H1 (cell line): ENCODE results near the gene IFIT5. TPM values are rescaled to one million over a fixed set of nuclear protein-coding genes. Genes with fewer than 3 reads are reported as not detected.

ENCODE experiments used
- CTCF ChIA-PET: fragments of 300-600 bp; sonication (Branson Sonifier 250); formaldehyde crosslinking; loops from one replicate; lab custom pipeline; 2021; ENCODE audit not compliant: partially characterized antibody; lab: Charles Lee
- POLR2A ChIA-PET: fragments of 300-600 bp; sonication (Branson Sonifier 250); formaldehyde crosslinking; loops from one replicate; lab custom pipeline; 2021; ENCODE audit warnings: inconsistent platforms; ENCODE audit not compliant: partially characterized antibody; lab: Charles Lee
- DNase-seq, 2 experiments: peaks; one replicate each; pipeline versions ENCODE4 v3.0.0 to v3.0.0-alpha.2; 2010 to 2022; ENCODE audit warnings: low spot score in 2 of 2, low read depth in 1 of 2, mixed read lengths in 1 of 2
- FAIRE-seq: peaks from 2 replicates; lab custom pipeline; 2011; peaks lifted over from hg19 to GRCh38; lab: Jason Lieb, UNC
- H2AFZ ChIP-seq: 2 replicates; pipeline ENCODE4 v1.8.1; 2012; ENCODE audit warnings: low read length, inconsistent platforms
- H2AK5ac ChIP-seq: 2 replicates; pipeline ENCODE4 v1.6.1; 2013; ENCODE audit warnings: low read depth, low read length
- H2BK120ac ChIP-seq: replicated peaks from 2 replicates; pipeline ENCODE3; 2013; ENCODE audit warnings: low read depth, low read length, inconsistent platforms
- H2BK12ac ChIP-seq: 2 replicates; pipeline ENCODE4 v1.6.1; 2013; ENCODE audit warnings: low read depth, low read length
- H2BK15ac ChIP-seq: 2 replicates; pipeline ENCODE4 v1.6.1; 2013; ENCODE audit warnings: low read length
- H2BK20ac ChIP-seq: 2 replicates; pipeline ENCODE4 v1.6.1; 2013; ENCODE audit warnings: low read length
- H2BK5ac ChIP-seq: 2 replicates; pipeline ENCODE4 v1.6.1; 2013; ENCODE audit warnings: low read depth, low read length
- H3K14ac ChIP-seq: 2 replicates; pipeline ENCODE4 v1.6.1; 2013; ENCODE audit warnings: inconsistent platforms; ENCODE audit not compliant: insufficient read length
- H3K18ac ChIP-seq: 2 replicates; pipeline ENCODE4 v1.6.1; 2013; ENCODE audit warnings: low read length; ENCODE audit errors: extremely low read depth
- H3K23ac ChIP-seq: 2 replicates; pipeline ENCODE4 v1.6.1; 2013; ENCODE audit warnings: inconsistent platforms; ENCODE audit not compliant: insufficient read length
- H3K23me2 ChIP-seq: 2 replicates; pipeline ENCODE4 v1.6.1; 2013; ENCODE audit warnings: low read depth, low read length
- H3K27ac ChIP-seq: 2 replicates; pipeline ENCODE4 v1.6.1; 2011; ENCODE audit warnings: low read depth, low read length, inconsistent platforms
- H3K27me3 ChIP-seq, 4 experiments: replicated peaks in 1 of 4; 1 replicate in 1 of 4; 2 replicates in 3 of 4; pipeline versions ENCODE4 v1.6.1 to v1.8.1; 2011 to 2013; ENCODE audit warnings: low read length in 3 of 4, mild to moderate bottlenecking in 3 of 4, inconsistent platforms in 2 of 4, mixed read lengths in 2 of 4, moderate library complexity in 1 of 4; ENCODE audit not compliant: control insufficient read depth in 3 of 4, insufficient read depth in 3 of 4; ENCODE audit errors: extremely low read depth in 1 of 4
- H3K36me3 ChIP-seq, 4 experiments: 2 replicates each; pipeline versions ENCODE4 v1.6.1 to v1.8.1; 2011 to 2013; ENCODE audit warnings: mild to moderate bottlenecking in 4 of 4, low read length in 3 of 4, moderate library complexity in 2 of 4, control low read depth in 1 of 4, inconsistent platforms in 1 of 4; ENCODE audit not compliant: insufficient read depth in 4 of 4, control insufficient read depth in 2 of 4
- H3K4ac ChIP-seq: replicated peaks from 2 replicates; pipeline ENCODE3; 2013; ENCODE audit warnings: low read length, low read depth, mixed read lengths, inconsistent platforms; ENCODE audit not compliant: insufficient read length
- H3K4me1 ChIP-seq, 4 experiments: replicated peaks in 1 of 4; 1 replicate in 1 of 4; 2 replicates in 3 of 4; pipeline versions ENCODE4 v1.6.1 to v1.8.1; 2011 to 2013; ENCODE audit warnings: low read length in 3 of 4, inconsistent platforms in 2 of 4, mixed read lengths in 1 of 4; ENCODE audit not compliant: insufficient read depth in 4 of 4, control insufficient read depth in 3 of 4
- H3K4me2 ChIP-seq, 2 experiments: 2 replicates each; pipeline versions ENCODE4 v1.6.1 to v1.8.1; 2011 to 2013; ENCODE audit warnings: low read depth in 2 of 2, low read length in 2 of 2, control low read depth in 1 of 2, inconsistent platforms in 1 of 2, mild to moderate bottlenecking in 1 of 2; ENCODE audit not compliant: insufficient read depth in 1 of 2
- H3K4me3 ChIP-seq, 4 experiments: fragments of 200-600, 300-600 bp in 1 of 4; sonication (generic), shearing (Covaris generic), sonication (Bioruptor Twin) in 1 of 4; 2 replicates each; pipeline versions ENCODE4 v1.5.1 to v1.8.1; 2011 to 2016; ENCODE audit warnings: low read length in 4 of 4, low read depth in 3 of 4, control low read depth in 2 of 4, inconsistent platforms in 2 of 4, mild to moderate bottlenecking in 2 of 4, mixed read lengths in 1 of 4, moderate library complexity in 1 of 4; ENCODE audit not compliant: insufficient read depth in 2 of 4; ENCODE audit errors: extremely low read depth in 1 of 4
- H3K56ac ChIP-seq: replicated peaks from 2 replicates; pipeline ENCODE3; 2013; ENCODE audit warnings: low read depth, mild to moderate bottlenecking, mixed read lengths, low read length, inconsistent platforms; ENCODE audit not compliant: insufficient read length
- H3K79me1 ChIP-seq: 2 replicates; pipeline ENCODE4 v1.6.1; 2013; ENCODE audit warnings: low read depth, low read length, control low read depth
- H3K79me2 ChIP-seq, 2 experiments: 2 replicates each; pipeline versions ENCODE4 v1.6.1 to v1.8.1; 2012 to 2013; ENCODE audit warnings: low read length in 2 of 2, mild to moderate bottlenecking in 2 of 2, inconsistent platforms in 1 of 2; ENCODE audit not compliant: insufficient read depth in 2 of 2, control insufficient read depth in 1 of 2
- H3K9ac ChIP-seq, 4 experiments: replicated peaks in 1 of 4; 1 replicate in 1 of 4; 2 replicates in 3 of 4; pipeline versions ENCODE4 v1.6.1 to v1.8.1; 2011 to 2013; ENCODE audit warnings: low read depth in 3 of 4, low read length in 3 of 4, control low read depth in 2 of 4, mild to moderate bottlenecking in 2 of 4, moderate library complexity in 2 of 4, inconsistent platforms in 1 of 4; ENCODE audit errors: extremely low read depth in 1 of 4
- H3K9me3 ChIP-seq, 2 experiments: 2 replicates each; pipeline versions ENCODE4 v1.6.1 to v1.8.1; 2012 to 2013; ENCODE audit warnings: mild to moderate bottlenecking in 2 of 2, moderate library complexity in 2 of 2, control low read depth in 1 of 2, inconsistent platforms in 1 of 2, low read depth in 1 of 2, low read length in 1 of 2, mixed read lengths in 1 of 2; ENCODE audit not compliant: insufficient read depth in 2 of 2
- H4K20me1 ChIP-seq, 2 experiments: replicated peaks in 1 of 2; 2 replicates each; pipeline versions ENCODE3 to v1.8.1; 2011 to 2013; ENCODE audit warnings: inconsistent platforms in 2 of 2, low read length in 2 of 2, mild to moderate bottlenecking in 1 of 2; ENCODE audit not compliant: insufficient read depth in 2 of 2, control insufficient read depth in 1 of 2
- H4K5ac ChIP-seq: 2 replicates; pipeline ENCODE4 v1.6.1; 2013; ENCODE audit warnings: low read length, low read depth, mixed read lengths, inconsistent platforms; ENCODE audit not compliant: insufficient read length
- H4K8ac ChIP-seq: 2 replicates; pipeline ENCODE4 v1.8.0; 2013; ENCODE audit warnings: mild to moderate bottlenecking, moderate library complexity, low read length, inconsistent platforms; ENCODE audit not compliant: insufficient read depth; ENCODE audit errors: extremely low read depth
- H4K91ac ChIP-seq: replicated peaks from 2 replicates; pipeline ENCODE3; 2013; ENCODE audit warnings: low read length, mixed read lengths, inconsistent platforms; ENCODE audit not compliant: insufficient read length
- ATF2 ChIP-seq: IDR thresholded peaks from 2 replicates; pipeline ENCODE4 v1.6.1; 2012; ENCODE audit warnings: low read length, inconsistent platforms
- ATF3 ChIP-seq: IDR thresholded peaks from 2 replicates; pipeline ENCODE4 v1.6.1; 2011; ENCODE audit warnings: low read depth, mild to moderate bottlenecking, low read length; ENCODE audit not compliant: insufficient read depth
- RAD21 ChIP-seq, 2 experiments: IDR thresholded peaks in 1 of 2; conservative IDR thresholded peaks in 1 of 2; 2 replicates each; pipeline ENCODE4 v1.6.1; 2011; ENCODE audit warnings: low read depth in 2 of 2, low read length in 2 of 2, improper control_type of control experiment in 1 of 2, inconsistent platforms in 1 of 2, mild to moderate bottlenecking in 1 of 2, moderate library complexity in 1 of 2
- SIRT6 ChIP-seq: IDR thresholded peaks from one replicate; pipeline ENCODE4 v1.7.1; 2012; ENCODE audit warnings: low read length, inconsistent platforms
- SP2 ChIP-seq: IDR thresholded peaks from 2 replicates; pipeline ENCODE4 v1.6.1; 2012; ENCODE audit warnings: mild to moderate bottlenecking, low read length, inconsistent platforms
- SUZ12 ChIP-seq: fragments of 200-600 bp; sonication (generic); IDR thresholded peaks from 2 replicates; pipeline ENCODE4 v1.6.1; 2012; ENCODE audit warnings: mild to moderate bottlenecking, inconsistent platforms, low read length, moderate library complexity, mixed read lengths
- TBP ChIP-seq: IDR thresholded peaks from 2 replicates; pipeline ENCODE4 v1.6.1; 2011; ENCODE audit warnings: low read depth, low read length, improper control_type of control experiment
- WGBS, 2 experiments: shearing (Covaris generic) in 1 of 2; methylation state at CpG; one replicate each; pipeline versions ENCODE4 v1.1.6 to v1.1.7; 2013 to 2015; ENCODE audit warnings: low lambda C conversion rate in 2 of 2, mixed read lengths in 2 of 2, inconsistent platforms in 1 of 2, low coverage in 1 of 2, missing lambda C conversion rate in 1 of 2; ENCODE audit not compliant: insufficient replicate concordance in 2 of 2, insufficient coverage in 1 of 2, insufficient read length in 1 of 2; ENCODE audit errors: extremely low coverage in 1 of 2, missing lambda C conversion rate in 1 of 2; 5-methylcytosine and 5-hydroxymethylcytosine counted together
- polyA plus RNA-seq, 7 experiments: library from polyadenylated mRNA; depleted of rRNA in 3 of 7; stranded (reverse) in 5 of 7; unstranded in 2 of 7; fragments of >200 nt in 5 of 7; fragments of 200-250 nt in 2 of 7; gene quantifications; 1 replicate in 5 of 7; 2 replicates in 1 of 7; 4 replicates in 1 of 7; pipeline versions ENCODE4 v1.2.1 to v1.2.3, GENCODE V29; 2011 to 2013; ENCODE audit warnings: missing spikeins in 2 of 7, mixed read lengths in 2 of 7
- total RNA-seq: library from RNA; stranded (reverse); fragmentation: NEBNext Ultra II Directional; extraction: Animal tissue kit (Norgen Biotek cat#: 25700); gene quantifications from 2 replicates; pipeline ENCODE4 v1.2.1, GENCODE V29; 2021

Gene IFIT5
- total and polyA plus RNA-seq, 2 of the 8 experiments (the other 6 are each of a cell fraction or from before 2014, with no cell fraction given), result 0.94 to 2.6 TPM

- Histone ChIP-seq H4K5ac (no peak overlapping the region), H3K4me2 (no peak overlapping the region), H3K4ac (no peak overlapping the region), H3K56ac (no peak overlapping the region), H3K4me1 (peaks cover 0 to 5% (median 3%) of the 10 kb centered on the region in 4 experiments; a peak in 2 of 7 replicates), H3K4me3 (no peak overlapping the region), H3K23ac (no peak overlapping the region), H4K20me1 (no peaks in the 10 kb centered on the region), H3K9ac (no peak overlapping the region), H3K79me2 (no peaks in the 10 kb centered on the region), H2AFZ (no peak overlapping the region), H3K9me3 (no peaks in the 10 kb centered on the region), H3K23me2 (no peaks in the 10 kb centered on the region; the same call in 1 of the 2 replicates), H2AK5ac (no peak overlapping the region)
- CTCF ChIA-PET, result interaction anchor here (0.6 to 5.8 kb wide), 17 partner anchors 9 to 358 kb away, joined by 3 to 30 read pairs (median 4); partner anchors contain the start of gene IFIT2
- WGBS, 2 experiments, result 83% methylated on average over 2 of the region's 2 CpGs; no CpG with 5 or more reads in 1 of the 2 experiments
- no peak for TF ChIP-seq SUZ12
- TF ChIP-seq TBP, result no peak
- no peak for TF ChIP-seq SIRT6
- TF ChIP-seq SP2, result no peak
- TF ChIP-seq ATF2, result no peak
- TF ChIP-seq ATF3, result no peak
- no peak for TF ChIP-seq RAD21 (IDR thresholded peaks at IDR 0.05 in 1 of 2, conservative IDR thresholded peaks at IDR 0.05 in 1 of 2; ENCODE audit: low read depth in 2 of 2, low read length in 2 of 2)
- TF ChIP-seq, all 59 proteins: peak for 0
- no peaks in the 10 kb centered on the region for H3K27me3 ChIP-seq
- no peak overlapping the region for H4K91ac ChIP-seq
- POLR2A ChIA-PET, result interaction anchor here (0.6 to 0.7 kb wide), 2 partner anchors 295 to 310 kb away, joined by 3 read pairs; no protein-coding TSS in a partner anchor
- H2BK12ac ChIP-seq, result no peak overlapping the region
- H3K79me1 ChIP-seq, result no peaks in the 10 kb centered on the region
- H4K8ac ChIP-seq, result no peak overlapping the region
- no peak overlapping the region for H2BK15ac ChIP-seq
- FAIRE-seq (no peak), DNase-seq (no peak)
- no peak overlapping the region for H2BK20ac ChIP-seq
- no peak overlapping the region for H2BK5ac ChIP-seq
- no peaks in the 10 kb centered on the region for H3K36me3 ChIP-seq
- H3K18ac ChIP-seq, result no peak overlapping the region
- no peak overlapping the region for H3K14ac ChIP-seq
- H3K27ac ChIP-seq, result no peak overlapping the region
- H2BK120ac ChIP-seq, result no peak overlapping the region
Observed at GRCh38 chr10:89388806-89389205, 25.6 kb upstream of the IFIT5 start.
